HG02884 (cell line): ENCODE data around the gene MARCHF2.

Source experiments
- ATAC-seq: cut with Tn5 transposase; IDR thresholded peaks from one replicate; pipeline ENCODE4 v1.9.1; 2021; ENCODE audit warnings: mild to moderate bottlenecking, moderate library complexity; ENCODE audit not compliant: unreplicated experiment

Gene MARCHF2

GRCh38 chr19:8473648-8474476 lies 60.8 kb downstream of the MARCHF2 start:
- no peak for ATAC-seq

GRCh38 chr19:8475005-8475404 lies 61.9 kb downstream of the MARCHF2 start:
- no peak for ATAC-seq

- no peak for ATAC-seq
Observed at GRCh38 chr19:8476524-8476923, 63.4 kb downstream of the MARCHF2 start.

- ATAC-seq: no peak
Observed at GRCh38 chr19:8477889-8478288, 64.8 kb downstream of the MARCHF2 start.

GRCh38 chr19:8478598-8478997 lies 65.5 kb downstream of the MARCHF2 start:
- no peak for ATAC-seq

GRCh38 chr19:8481201-8481600 lies 68.1 kb downstream of the MARCHF2 start:
- ATAC-seq: no peak

- no peak for ATAC-seq
Observed at GRCh38 chr19:8481616-8482015, 68.5 kb downstream of the MARCHF2 start.

GRCh38 chr19:8482696-8483095 lies 69.6 kb downstream of the MARCHF2 start:
- ATAC-seq: no peak

- ATAC-seq: no peak
Observed at GRCh38 chr19:8483165-8483564, 70.1 kb downstream of the MARCHF2 start.

GRCh38 chr19:8484331-8484894 lies 71.3 kb downstream of the MARCHF2 start:
- no peak for ATAC-seq

GRCh38 chr19:8485561-8486371 lies 72.7 kb downstream of the MARCHF2 start:
- ATAC-seq: no peak

GRCh38 chr19:8486661-8487136 lies 73.6 kb downstream of the MARCHF2 start:
- no peak for ATAC-seq

- ATAC-seq: no peak
Observed at GRCh38 chr19:8487137-8487851, 74.2 kb downstream of the MARCHF2 start.

GRCh38 chr19:8488365-8488764 lies 75.3 kb downstream of the MARCHF2 start:
- no peak for ATAC-seq
